NB4 (cell line): ENCODE data around the gene ARFGEF2.
"Not testable (repeated sequence)": the region's sequence is repeated elsewhere in the genome, so short reads cannot be mapped to it uniquely, and the experiment has no call there.

Experiments
- DNase-seq: peaks from one replicate; pipeline ENCODE4 v3.0.0; 2010; ENCODE audit warnings: low read depth
- H3K4me3 ChIP-seq: one replicate; pipeline ENCODE4 v1.5.1; 2011; ENCODE audit warnings: mild to moderate bottlenecking, low read depth, low read length, moderate library complexity
- MYC ChIP-seq: IDR thresholded peaks from 2 replicates; pipeline ENCODE4 v1.6.1; 2011; ENCODE audit warnings: low read depth, low read length
- POLR2A ChIP-seq: IDR thresholded peaks from 2 replicates; pipeline ENCODE4 v1.6.1; 2011; ENCODE audit warnings: mild to moderate bottlenecking; ENCODE audit not compliant: insufficient read length; ENCODE audit errors: extremely low read depth
- TF ChIP-seq, protein P1 (sequence below): IDR thresholded peaks from one replicate; pipeline ENCODE4 v1.5.1; 2012; ENCODE audit warnings: low read depth, low read length
- TF ChIP-seq, protein P2 (sequence below): IDR thresholded peaks from 2 replicates; pipeline ENCODE4 v1.6.1; 2011; ENCODE audit warnings: low read depth, low read length

ARFGEF2 gene

DNA sequence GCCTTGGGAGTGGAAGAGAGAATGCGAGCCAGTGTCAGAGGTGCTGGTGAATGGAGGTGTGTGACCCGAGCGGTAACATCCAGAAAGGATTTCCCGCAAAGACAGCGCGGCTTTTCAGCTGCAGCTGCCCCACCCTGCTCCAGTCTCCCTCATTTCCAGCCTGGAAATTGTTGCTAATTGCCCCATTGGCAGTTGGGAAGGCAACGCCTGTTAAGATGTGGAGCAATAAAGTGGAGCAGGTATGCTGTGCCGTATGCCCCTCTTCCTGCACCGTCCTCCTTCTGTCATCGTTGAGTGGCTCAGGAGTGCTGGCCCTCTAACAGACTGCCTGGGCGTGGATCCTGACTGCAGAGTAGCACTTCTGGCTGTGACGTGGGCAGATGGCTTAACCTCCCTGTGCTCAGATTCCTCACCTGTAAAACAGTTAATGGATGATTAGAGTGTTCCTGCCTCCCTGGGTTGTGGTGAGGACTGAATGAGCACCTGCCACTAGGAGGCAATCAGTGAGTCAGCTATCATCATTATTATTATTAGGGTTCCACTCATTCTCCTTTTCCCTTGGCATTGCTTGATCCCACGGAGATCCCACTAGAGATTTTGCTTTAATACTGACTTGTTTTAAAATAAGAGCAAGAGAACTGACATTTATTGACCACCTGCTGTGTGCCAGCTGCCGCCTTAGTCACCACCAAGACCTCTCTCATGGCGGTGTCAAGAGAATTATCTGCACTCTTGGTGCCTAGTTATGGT, 11.7 kb downstream of the ARFGEF2 start:
- TF ChIP-seq POLR2A, result no peak
- TF ChIP-seq, protein P1, sequence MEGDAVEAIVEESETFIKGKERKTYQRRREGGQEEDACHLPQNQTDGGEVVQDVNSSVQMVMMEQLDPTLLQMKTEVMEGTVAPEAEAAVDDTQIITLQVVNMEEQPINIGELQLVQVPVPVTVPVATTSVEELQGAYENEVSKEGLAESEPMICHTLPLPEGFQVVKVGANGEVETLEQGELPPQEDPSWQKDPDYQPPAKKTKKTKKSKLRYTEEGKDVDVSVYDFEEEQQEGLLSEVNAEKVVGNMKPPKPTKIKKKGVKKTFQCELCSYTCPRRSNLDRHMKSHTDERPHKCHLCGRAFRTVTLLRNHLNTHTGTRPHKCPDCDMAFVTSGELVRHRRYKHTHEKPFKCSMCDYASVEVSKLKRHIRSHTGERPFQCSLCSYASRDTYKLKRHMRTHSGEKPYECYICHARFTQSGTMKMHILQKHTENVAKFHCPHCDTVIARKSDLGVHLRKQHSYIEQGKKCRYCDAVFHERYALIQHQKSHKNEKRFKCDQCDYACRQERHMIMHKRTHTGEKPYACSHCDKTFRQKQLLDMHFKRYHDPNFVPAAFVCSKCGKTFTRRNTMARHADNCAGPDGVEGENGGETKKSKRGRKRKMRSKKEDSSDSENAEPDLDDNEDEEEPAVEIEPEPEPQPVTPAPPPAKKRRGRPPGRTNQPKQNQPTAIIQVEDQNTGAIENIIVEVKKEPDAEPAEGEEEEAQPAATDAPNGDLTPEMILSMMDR, result peak; percentile 3
- DNase-seq, result no peak

DNA sequence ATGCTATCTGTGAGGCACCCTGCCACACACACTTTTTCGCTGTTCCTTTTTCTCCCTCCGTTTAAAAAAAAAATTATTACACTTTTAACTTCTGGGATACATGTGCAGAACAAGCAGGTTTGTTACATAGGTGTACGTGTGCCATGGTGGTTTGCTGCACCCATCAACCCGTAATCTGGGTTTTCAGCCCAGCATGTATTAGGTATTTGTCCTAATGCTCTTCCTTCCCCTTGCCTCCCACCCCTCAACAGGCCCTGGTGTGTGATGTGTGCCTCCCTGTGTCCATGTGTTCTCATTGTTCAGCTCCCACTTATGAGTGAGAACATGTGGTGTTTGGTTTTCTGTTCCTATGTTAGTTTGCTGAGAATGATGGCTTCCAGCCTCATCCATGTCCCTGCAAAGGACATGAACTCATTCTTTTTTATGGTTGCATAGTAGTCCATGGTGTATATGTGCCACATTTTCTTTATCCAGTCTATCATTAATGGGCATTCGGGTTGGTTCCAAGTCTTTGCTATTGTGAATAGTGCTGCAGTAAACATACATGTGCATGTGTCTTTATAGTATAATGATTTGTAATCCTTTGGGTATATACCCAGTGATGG, 12.9 kb downstream of the ARFGEF2 start:
- not testable (repeated sequence) for DNase-seq, H3K4me3 ChIP-seq

More for the DNA sequence above, 11.7 kb downstream of the ARFGEF2 start:
- H3K4me3 ChIP-seq, result no peak overlapping the region

DNA sequence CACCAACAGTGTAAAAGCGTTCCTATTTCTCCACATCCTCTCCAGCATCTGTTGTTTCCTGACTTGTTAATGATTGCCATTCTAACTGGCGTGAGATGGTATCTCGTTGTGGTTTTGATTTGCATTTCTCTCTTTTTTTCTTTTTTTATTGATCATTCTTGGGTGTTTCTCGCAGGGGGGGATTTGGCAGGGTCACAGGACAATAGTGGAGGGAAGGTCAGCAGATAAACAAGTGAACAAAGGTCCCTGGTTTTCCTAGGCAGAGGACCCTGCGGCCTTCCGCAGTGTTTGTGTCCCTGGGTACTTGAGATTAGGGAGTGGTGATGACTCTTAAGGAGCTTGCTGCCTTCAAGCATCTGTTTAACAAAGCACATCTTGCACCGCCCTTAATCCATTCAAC, 13.5 kb downstream of the ARFGEF2 start:
- not testable (repeated sequence) for DNase-seq, H3K4me3 ChIP-seq

DNA sequence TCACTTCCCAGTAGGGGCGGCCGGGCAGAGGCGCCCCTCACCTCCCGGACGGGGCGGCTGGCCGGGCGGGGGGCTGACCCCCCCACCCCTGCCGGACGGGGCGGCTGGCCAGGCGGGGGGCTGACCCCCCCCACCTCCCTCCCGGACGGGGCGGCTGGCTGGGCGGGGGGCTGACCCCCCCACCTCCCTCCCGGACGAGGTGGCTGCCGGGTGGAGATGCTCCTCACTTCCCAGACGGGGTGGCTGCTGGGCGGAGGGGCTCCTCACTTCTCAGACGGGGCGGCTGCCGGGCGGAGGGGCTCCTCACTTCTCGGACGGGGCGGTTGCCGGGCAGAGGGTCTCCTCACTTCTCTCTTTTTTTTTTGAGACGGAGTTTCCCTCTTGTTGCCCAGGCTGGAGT, 14.7 kb downstream of the ARFGEF2 start:
- not testable (repeated sequence) for H3K4me3 ChIP-seq

DNA sequence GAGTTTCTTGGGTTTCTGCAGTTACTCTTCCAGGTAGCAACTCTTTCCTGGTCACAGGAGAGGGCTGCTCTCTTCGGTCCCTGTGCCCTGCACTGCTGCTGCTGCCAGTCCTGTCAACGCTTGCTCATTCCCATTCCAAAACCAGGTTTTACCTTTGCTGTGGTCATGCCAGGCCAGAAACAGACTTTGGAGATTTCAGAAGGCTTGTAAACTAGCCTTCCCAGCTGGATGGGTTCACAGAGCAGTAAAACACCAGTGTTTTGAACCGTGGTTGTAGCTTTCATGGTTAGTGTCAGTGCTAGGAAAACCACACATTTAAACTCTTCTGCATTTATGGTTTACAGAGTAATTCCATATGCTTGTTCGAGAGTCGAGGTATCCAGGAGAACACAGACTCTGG, 16.2 kb downstream of the ARFGEF2 start:
- no peak for DNase-seq
- H3K4me3 ChIP-seq, result no peak overlapping the region
- TF ChIP-seq POLR2A (no peak), MYC (no peak)
- TF ChIP-seq, protein P1, result no peak
- TF ChIP-seq, protein P2, sequence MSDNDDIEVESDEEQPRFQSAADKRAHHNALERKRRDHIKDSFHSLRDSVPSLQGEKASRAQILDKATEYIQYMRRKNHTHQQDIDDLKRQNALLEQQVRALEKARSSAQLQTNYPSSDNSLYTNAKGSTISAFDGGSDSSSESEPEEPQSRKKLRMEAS, result no peak

More for the DNA sequence above, 14.7 kb downstream of the ARFGEF2 start:
- not testable (repeated sequence) for DNase-seq

DNA sequence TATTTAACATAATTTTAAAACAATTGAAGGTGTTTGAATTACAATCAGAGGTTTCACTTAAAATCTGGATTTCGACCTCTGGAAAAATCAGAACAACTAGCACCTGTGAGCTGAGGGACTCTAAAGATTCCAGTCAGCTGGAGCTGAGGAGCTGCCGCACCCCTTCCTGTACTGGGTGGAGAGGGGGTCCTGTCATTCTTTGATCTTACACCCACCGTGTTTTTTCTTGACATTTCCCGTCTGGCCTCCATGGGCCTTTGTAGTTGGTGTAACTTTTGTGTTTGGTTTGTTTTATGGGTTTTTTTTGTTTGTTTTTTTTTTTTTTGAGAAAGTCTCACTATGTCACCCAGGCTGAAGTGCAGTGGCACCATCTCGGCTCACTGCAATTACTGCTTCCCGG, 17.2 kb downstream of the ARFGEF2 start:
- DNase-seq, result no peak
- TF ChIP-seq, protein P2, result no peak
- TF ChIP-seq POLR2A (no peak), MYC (no peak)
- TF ChIP-seq, protein P1, result no peak

DNA sequence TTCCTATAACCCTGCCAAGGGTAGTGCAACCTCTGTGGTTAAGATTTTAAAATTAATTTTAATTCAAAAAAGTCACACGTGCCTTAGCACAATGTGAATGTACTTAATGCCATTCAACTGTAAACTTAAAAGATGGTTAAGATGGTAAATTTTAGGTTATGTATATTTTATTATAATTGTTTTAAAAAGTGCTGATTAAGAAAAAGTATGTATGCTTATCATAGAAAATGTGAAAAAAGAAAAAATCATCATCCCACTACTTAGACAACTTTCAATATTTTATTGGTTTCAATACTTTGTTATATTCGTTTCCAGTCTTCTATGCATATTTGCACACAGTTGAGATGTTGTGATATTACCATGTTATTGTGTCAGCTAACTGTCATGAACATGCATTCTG, 18.7 kb downstream of the ARFGEF2 start:
- no peak for DNase-seq
- H3K4me3 ChIP-seq, result no peak overlapping the region
- TF ChIP-seq MYC (no peak), POLR2A (no peak)
- TF ChIP-seq, protein P1, result no peak
- TF ChIP-seq, protein P2, result no peak

More for the DNA sequence above, 17.2 kb downstream of the ARFGEF2 start:
- no peak overlapping the region for H3K4me3 ChIP-seq
